PC-9 (cell line): ENCODE data around the gene RAB37. TPM values are rescaled to one million over a fixed set of nuclear protein-coding genes. Genes with fewer than 3 reads are reported as not detected.

Source experiments
- BruUV-seq: library from RNA; stranded (reverse); fragments of 400-500 nt; replicated peaks from 2 replicates; lab custom pipeline; 2021; lab: Mats Ljungman, UMichigan
- CTCF ChIA-PET: fragments of 300-600 bp; sonication (Branson Sonifier 250); formaldehyde crosslinking; loops from one replicate; lab custom pipeline; 2022; ENCODE audit warnings: antibody characterized with exemption; lab: Charles Lee
- POLR2A ChIA-PET: fragments of 300-600 bp; sonication (Branson Sonifier 250); formaldehyde crosslinking; loops from one replicate; lab custom pipeline; 2022; ENCODE audit warnings: antibody characterized with exemption; ENCODE audit not compliant: unreplicated experiment; lab: Charles Lee
- DNase-seq, 2 experiments: peaks; one replicate each; pipeline versions ENCODE4 v3.0.0 to v3.0.0-alpha.2; 2015 to 2022; ENCODE audit warnings: mixed read lengths in 1 of 2
- H2AFZ ChIP-seq: fragments of 200-600 bp; sonication (generic); 2 replicates; pipeline ENCODE4 v1.8.1; 2017; ENCODE audit warnings: antibody characterized with exemption
- H3F3A ChIP-seq: fragments of 200-600 bp; sonication (generic); 2 replicates; pipeline ENCODE4 v1.8.1; 2017; ENCODE audit warnings: antibody characterized with exemption, mild to moderate bottlenecking, low read depth; ENCODE audit not compliant: insufficient read depth
- H3K27ac ChIP-seq: fragments of 200-600 bp; sonication (generic); 2 replicates; pipeline ENCODE4 v1.6.1; 2016; ENCODE audit warnings: mixed run types
- H3K27me3 ChIP-seq: fragments of 200-600 bp; sonication (generic); 2 replicates; pipeline ENCODE4 v1.6.1; 2016; ENCODE audit warnings: low read depth, mixed run types; ENCODE audit not compliant: insufficient read depth
- H3K36me3 ChIP-seq: fragments of 200-600 bp; sonication (generic); 2 replicates; pipeline ENCODE4 v1.6.1; 2016; ENCODE audit warnings: low read depth, mixed run types
- H3K4me1 ChIP-seq: fragments of 200-600 bp; sonication (generic); replicated peaks from 2 replicates; pipeline ENCODE4 v1.6.1; 2016; ENCODE audit warnings: mixed run types; ENCODE audit not compliant: insufficient read depth
- H3K4me2 ChIP-seq: fragments of 200-600 bp; sonication (generic); 2 replicates; pipeline ENCODE4 v1.6.1; 2017; ENCODE audit warnings: mixed run types
- H3K4me3 ChIP-seq: fragments of 200-600 bp; sonication (generic); 2 replicates; pipeline ENCODE4 v1.6.1; 2016; ENCODE audit warnings: mixed run types
- H3K79me2 ChIP-seq: fragments of 200-600 bp; sonication (generic); 2 replicates; pipeline ENCODE4 v1.6.1; 2017; ENCODE audit warnings: low read depth, mixed run types
- H3K9me2 ChIP-seq: fragments of 200-600 bp; sonication (generic); 2 replicates; pipeline ENCODE4 v1.8.1; 2017; ENCODE audit warnings: mild to moderate bottlenecking; ENCODE audit not compliant: insufficient read depth
- H3K9me3 ChIP-seq: fragments of 200-600 bp; sonication (generic); 2 replicates; pipeline ENCODE4 v1.8.1; 2016; ENCODE audit warnings: low read depth; ENCODE audit not compliant: insufficient read depth
- H4K20me1 ChIP-seq: fragments of 200-600 bp; sonication (generic); 2 replicates; pipeline ENCODE4 v1.8.1; 2017; ENCODE audit not compliant: insufficient read depth
- EZH2 ChIP-seq: fragments of 200-600 bp; sonication (generic); IDR thresholded peaks from 2 replicates; pipeline ENCODE4 v1.8.0; 2017; ENCODE audit warnings: antibody characterized with exemption, low read depth
- intact Hi-C: fragments of 100-400 bp; cut with micrococcal nuclease; formaldehyde crosslinking; loops from one replicate; pipeline ENCODE4 v1.10.0; 2022; ENCODE audit not compliant: unreplicated experiment
- total RNA-seq: library from RNA; stranded (reverse); gene quantifications from 2 replicates; pipeline ENCODE4 v1.2.3, GENCODE V29; 2021
- TF ChIP-seq, protein P1 (sequence below): fragments of 200-600 bp; sonication (generic); conservative IDR thresholded peaks from 2 replicates; pipeline ENCODE4 v1.6.1; 2017; ENCODE audit warnings: mixed run types, antibody characterized with exemption, mild to moderate bottlenecking, moderate library complexity

Gene RAB37
- total RNA-seq, 1 experiment from 2014 or later: not detected

DNA sequence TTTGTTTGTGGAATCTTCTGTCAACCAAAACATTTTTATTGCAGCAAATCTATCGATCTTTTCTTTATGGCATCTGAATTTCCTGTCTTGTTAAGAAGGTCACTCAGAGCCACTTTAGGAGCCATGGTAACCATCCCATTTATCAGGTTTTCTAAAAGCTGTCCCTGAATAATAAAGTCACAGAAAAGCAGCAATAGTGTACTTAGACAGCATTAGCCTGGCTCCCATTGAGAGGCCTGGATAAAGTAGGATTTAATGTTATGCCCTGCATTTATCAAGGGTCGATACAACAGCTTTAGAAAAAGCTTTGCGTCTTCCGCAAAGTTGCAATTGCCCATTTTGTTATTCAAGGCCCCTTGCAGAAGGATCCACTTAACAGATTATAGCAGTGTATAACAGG lies 14.3 kb upstream of the RAB37 start:
- Histone ChIP-seq H3K9me2 (no peaks in the 10 kb centered on the region), H3K9me3 (no peaks in the 10 kb centered on the region; the same call in 1 of the 2 replicates), H4K20me1 (no peaks in the 10 kb centered on the region), H3K79me2 (no peaks in the 10 kb centered on the region), H2AFZ (no peak overlapping the region), H3K27me3 (peaks cover 65% of the 10 kb centered on the region), H3K27ac (no peak overlapping the region), H3K4me3 (no peak overlapping the region), H3K4me2 (no peak overlapping the region), H3F3A (peaks cover 1% of the 10 kb centered on the region; the same call in 1 of the 2 replicates), H3K36me3 (no peaks in the 10 kb centered on the region), H3K4me1 (no peaks in the 10 kb centered on the region)
- BruUV-seq: no TSS peak
- intact Hi-C loops: no loop called here
- no peak for DNase-seq
- ChIA-PET CTCF (no interaction called here), POLR2A (interaction anchor here (0.7 kb wide), 1 partner anchor 156 kb away, joined by 3 read pairs; no protein-coding TSS in a partner anchor)
- TF ChIP-seq, protein P1, sequence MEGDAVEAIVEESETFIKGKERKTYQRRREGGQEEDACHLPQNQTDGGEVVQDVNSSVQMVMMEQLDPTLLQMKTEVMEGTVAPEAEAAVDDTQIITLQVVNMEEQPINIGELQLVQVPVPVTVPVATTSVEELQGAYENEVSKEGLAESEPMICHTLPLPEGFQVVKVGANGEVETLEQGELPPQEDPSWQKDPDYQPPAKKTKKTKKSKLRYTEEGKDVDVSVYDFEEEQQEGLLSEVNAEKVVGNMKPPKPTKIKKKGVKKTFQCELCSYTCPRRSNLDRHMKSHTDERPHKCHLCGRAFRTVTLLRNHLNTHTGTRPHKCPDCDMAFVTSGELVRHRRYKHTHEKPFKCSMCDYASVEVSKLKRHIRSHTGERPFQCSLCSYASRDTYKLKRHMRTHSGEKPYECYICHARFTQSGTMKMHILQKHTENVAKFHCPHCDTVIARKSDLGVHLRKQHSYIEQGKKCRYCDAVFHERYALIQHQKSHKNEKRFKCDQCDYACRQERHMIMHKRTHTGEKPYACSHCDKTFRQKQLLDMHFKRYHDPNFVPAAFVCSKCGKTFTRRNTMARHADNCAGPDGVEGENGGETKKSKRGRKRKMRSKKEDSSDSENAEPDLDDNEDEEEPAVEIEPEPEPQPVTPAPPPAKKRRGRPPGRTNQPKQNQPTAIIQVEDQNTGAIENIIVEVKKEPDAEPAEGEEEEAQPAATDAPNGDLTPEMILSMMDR: no peak
- no peak for TF ChIP-seq EZH2

DNA sequence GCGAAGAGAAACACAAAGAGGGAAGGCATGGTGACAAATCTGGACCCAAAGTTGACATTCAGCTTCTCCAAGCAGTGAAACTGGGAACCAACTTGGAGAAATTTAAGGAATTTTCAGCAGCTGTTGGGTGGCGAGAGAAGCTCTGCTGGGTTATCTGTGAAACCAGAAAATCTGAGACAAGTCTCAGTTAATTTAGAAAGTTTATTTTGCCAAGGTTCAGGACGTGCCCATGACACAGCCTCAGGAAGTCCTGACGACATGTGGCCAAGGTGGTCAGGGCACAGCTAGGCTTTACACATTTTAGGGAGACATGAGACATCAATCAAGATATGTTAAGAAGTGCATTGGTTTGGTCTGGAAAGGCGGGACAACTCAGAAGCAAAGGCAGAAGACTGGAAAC lies 13.2 kb upstream of the RAB37 start:
- ChIA-PET POLR2A (no interaction called here), CTCF (no interaction called here)
- DNase-seq: no peak
- no peaks in the 10 kb centered on the region; the same call in 1 of the 2 replicates for H3K9me3 ChIP-seq
- BruUV-seq: no TSS peak
- H3K4me1 ChIP-seq: no peaks in the 10 kb centered on the region
- intact Hi-C loops: no loop called here
- H3K4me2 ChIP-seq: no peak overlapping the region
- TF ChIP-seq, protein P1: no peak
- no peak for TF ChIP-seq EZH2
- H4K20me1 ChIP-seq: no peaks in the 10 kb centered on the region
- H3K4me3 ChIP-seq: no peak overlapping the region
- no peaks in the 10 kb centered on the region for H3K9me2 ChIP-seq
- peaks cover 12% of the 10 kb centered on the region for H3F3A ChIP-seq
- H2AFZ ChIP-seq: no peak overlapping the region
- H3K27me3 ChIP-seq: peaks cover 63% of the 10 kb centered on the region
- no peaks in the 10 kb centered on the region for H3K36me3 ChIP-seq
- no peaks in the 10 kb centered on the region for H3K79me2 ChIP-seq
- H3K27ac ChIP-seq: no peak overlapping the region

DNA sequence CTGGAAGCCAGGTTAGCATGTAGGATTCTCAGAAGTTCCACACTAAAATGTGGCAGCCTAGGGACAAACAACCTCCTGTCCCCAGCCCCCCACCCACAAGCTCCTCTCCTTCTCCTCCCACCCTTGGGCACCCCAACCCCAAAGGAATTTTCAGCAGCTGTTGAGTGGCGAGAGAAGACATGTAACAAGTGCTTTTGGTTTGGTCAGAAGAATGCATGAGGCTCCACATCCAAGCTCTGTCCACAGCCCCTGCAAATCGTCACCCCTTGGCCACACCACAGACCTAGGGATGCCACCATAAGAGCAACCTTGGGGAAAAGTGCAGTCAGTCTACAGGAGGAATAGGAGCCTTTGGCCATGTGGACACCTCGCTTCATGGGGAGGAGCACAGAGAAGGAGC lies 11.9 kb upstream of the RAB37 start:
- Histone ChIP-seq H4K20me1 (no peaks in the 10 kb centered on the region), H3K4me2 (no peak overlapping the region), H3K79me2 (no peaks in the 10 kb centered on the region), H3K4me3 (no peak overlapping the region), H2AFZ (no peak overlapping the region), H3K9me2 (no peaks in the 10 kb centered on the region), H3K4me1 (no peaks in the 10 kb centered on the region), H3K36me3 (no peaks in the 10 kb centered on the region), H3K27ac (no peak overlapping the region), H3F3A (peaks cover 14% of the 10 kb centered on the region), H3K9me3 (no peaks in the 10 kb centered on the region; the same call in 1 of the 2 replicates), H3K27me3 (peaks cover 61% of the 10 kb centered on the region)
- intact Hi-C loops: no loop called here
- no TSS peak for BruUV-seq
- no peak for DNase-seq
- TF ChIP-seq, protein P1: no peak
- no peak for TF ChIP-seq EZH2
- ChIA-PET CTCF (no interaction called here), POLR2A (no interaction called here)
